Uterus (tissue), 2 donors: ENCODE results near the gene RRBP1.

ENCODE experiments used
- CTCF ChIP-seq, 4 experiments: fragments of 200-600 bp in 2 of 4; fragments of 450-650 bp in 2 of 4; sonication (generic) in 2 of 4; IDR thresholded peaks; one replicate each; pipeline ENCODE4 v1.5.1; 2016 to 2019; ENCODE audit warnings: antibody characterized with exemption in 4 of 4, mild to moderate bottlenecking in 2 of 4, moderate library complexity in 1 of 4
- POLR2A ChIP-seq, 2 donors: fragments of 450-650 bp; IDR thresholded peaks; one replicate each; pipeline ENCODE4 v1.6.1; 2016; ENCODE audit warnings: antibody characterized with exemption in 2 of 2, mild to moderate bottlenecking in 1 of 2, moderate library complexity in 1 of 2

- TF ChIP-seq CTCF (IDR thresholded peaks at IDR 0.05): no peak
- TF ChIP-seq POLR2A (IDR thresholded peaks at IDR 0.05): no peak
Observed at GRCh38 chr20:17683218-17684076, 1.4 kb upstream of the RRBP1 start.
